IMR-90 (cell line): Measurements from ENCODE around the gene CACNA1G. TPM values are rescaled to one million over a fixed set of nuclear protein-coding genes. Genes with fewer than 3 reads are reported as not detected.

Source experiments
- ATAC-seq: fragments of 200-7000 bp; cut with Tn5 transposase; 2 replicates; pipeline ENCODE4 v1.9.1; 2020; ENCODE audit warnings: low read depth, mild to moderate bottlenecking, moderate library complexity
- BruUV-seq: library from RNA; stranded (reverse); fragments of 400-500 nt; replicated peaks from 2 replicates; lab custom pipeline; 2021; lab: Mats Ljungman, UMichigan
- CTCF ChIA-PET: fragments of 300-600 bp; formaldehyde crosslinking; extraction: SDS; loops from one replicate; lab custom pipeline; 2021; ENCODE audit warnings: antibody characterized with exemption; lab: Yijun Ruan, JAX
- POLR2A ChIA-PET: fragments of 300-600 bp; sonication (Branson Sonifier 250); formaldehyde crosslinking; loops from one replicate; lab custom pipeline; 2022; ENCODE audit warnings: antibody characterized with exemption; ENCODE audit not compliant: unreplicated experiment; lab: Charles Lee
- DNase-seq: peaks from one replicate; pipeline ENCODE4 v3.0.0; 2013
- H2AFZ ChIP-seq: replicated peaks from 2 replicates; pipeline ENCODE3; 2013; ENCODE audit warnings: low read length, mild to moderate bottlenecking; ENCODE audit not compliant: poor library complexity
- H2AK5ac ChIP-seq: 2 replicates; pipeline ENCODE4 v1.6.1; 2013; ENCODE audit warnings: low read depth, low read length, inconsistent platforms
- H2AK9ac ChIP-seq: replicated peaks from 2 replicates; pipeline ENCODE3; 2013; ENCODE audit warnings: mild to moderate bottlenecking, low read depth, low read length, moderate library complexity; ENCODE audit not compliant: poor library complexity
- H2BK120ac ChIP-seq: 2 replicates; pipeline ENCODE4 v1.6.1; 2013; ENCODE audit warnings: low read depth, low read length, inconsistent platforms
- H2BK15ac ChIP-seq: 3 replicates; pipeline ENCODE4 v1.6.1; 2013; ENCODE audit warnings: low read depth, low read length, inconsistent platforms
- H2BK20ac ChIP-seq: 2 replicates; pipeline ENCODE4 v1.6.1; 2013; ENCODE audit warnings: low read depth, mild to moderate bottlenecking, inconsistent platforms, low read length, moderate library complexity
- H2BK5ac ChIP-seq: 2 replicates; pipeline ENCODE4 v1.6.1; 2013; ENCODE audit warnings: mild to moderate bottlenecking, low read depth, low read length, inconsistent platforms; ENCODE audit not compliant: poor library complexity, severe bottlenecking
- H3K14ac ChIP-seq: replicated peaks from 2 replicates; pipeline ENCODE4 v1.6.1; 2013; ENCODE audit warnings: low read depth, low read length, inconsistent platforms
- H3K18ac ChIP-seq: 2 replicates; pipeline ENCODE4 v1.6.1; 2013; ENCODE audit warnings: low read depth, low read length, control low read depth
- H3K23ac ChIP-seq: 2 replicates; pipeline ENCODE4 v1.6.1; 2013; ENCODE audit warnings: low read depth, low read length, inconsistent platforms
- H3K27ac ChIP-seq: 2 replicates; pipeline ENCODE4 v1.5.1; 2013; ENCODE audit warnings: mild to moderate bottlenecking, control low read depth, low read length; ENCODE audit not compliant: insufficient read depth
- H3K27me3 ChIP-seq: 2 replicates; pipeline ENCODE4 v1.6.1; 2013; ENCODE audit warnings: low read length; ENCODE audit not compliant: control insufficient read depth, insufficient read depth
- H3K36me3 ChIP-seq: 2 replicates; pipeline ENCODE4 v1.6.1; 2013; ENCODE audit warnings: low read length, mixed read lengths; ENCODE audit not compliant: control insufficient read depth, insufficient read depth
- H3K4ac ChIP-seq: 2 replicates; pipeline ENCODE4 v1.6.1; 2013; ENCODE audit warnings: low read depth, low read length, inconsistent platforms
- H3K4me1 ChIP-seq: 2 replicates; pipeline ENCODE4 v1.6.1; 2013; ENCODE audit warnings: low read length, mixed read lengths; ENCODE audit not compliant: control insufficient read depth, insufficient read depth
- H3K4me2 ChIP-seq: 2 replicates; pipeline ENCODE4 v1.6.1; 2013; ENCODE audit warnings: low read depth, mild to moderate bottlenecking, control low read depth, low read length, moderate library complexity
- H3K4me3 ChIP-seq: 2 replicates; pipeline ENCODE4 v1.5.1; 2013; ENCODE audit warnings: low read depth, mild to moderate bottlenecking, control low read depth, low read length, moderate library complexity; ENCODE audit not compliant: insufficient read depth
- H3K56ac ChIP-seq: 2 replicates; pipeline ENCODE4 v1.6.1; 2013; ENCODE audit warnings: low read length, inconsistent platforms; ENCODE audit not compliant: insufficient read depth; ENCODE audit errors: extremely low read depth
- H3K79me1 ChIP-seq, 2 experiments: 2 replicates each; pipeline ENCODE4 v1.6.1; 2013; ENCODE audit warnings: low read length in 2 of 2, inconsistent platforms in 1 of 2, low read depth in 1 of 2
- H3K9ac ChIP-seq: 2 replicates; pipeline ENCODE4 v1.6.1; 2013; ENCODE audit warnings: low read depth, low read length, control low read depth
- H3K9me1 ChIP-seq: 2 replicates; pipeline ENCODE4 v1.6.1; 2013; ENCODE audit warnings: low read length, inconsistent platforms; ENCODE audit not compliant: insufficient read depth
- H3K9me3 ChIP-seq: 2 replicates; pipeline ENCODE4 v1.6.1; 2013; ENCODE audit warnings: low read length; ENCODE audit not compliant: control insufficient read depth, insufficient read depth
- H4K20me1 ChIP-seq: 2 replicates; pipeline ENCODE4 v1.6.1; 2013; ENCODE audit warnings: low read length, inconsistent platforms; ENCODE audit not compliant: insufficient read depth
- H4K5ac ChIP-seq: 2 replicates; pipeline ENCODE4 v1.6.1; 2013; ENCODE audit warnings: mild to moderate bottlenecking, low read depth, low read length, control low read depth
- H4K8ac ChIP-seq, 2 experiments: 2 replicates each; pipeline ENCODE4 v1.6.1; 2013; ENCODE audit warnings: low read depth in 2 of 2, low read length in 2 of 2, control low read depth in 1 of 2, inconsistent platforms in 1 of 2
- H4K91ac ChIP-seq: 2 replicates; pipeline ENCODE4 v1.6.1; 2013; ENCODE audit warnings: low read depth, low read length, inconsistent platforms; ENCODE audit not compliant: insufficient read depth
- CEBPB ChIP-seq: IDR thresholded peaks from 2 replicates; pipeline ENCODE4 v1.6.1; 2012; ENCODE audit warnings: low read depth, low read length, improper control_type of control experiment
- CHD1 ChIP-seq: IDR thresholded peaks from 2 replicates; pipeline ENCODE4 v1.6.1; 2012; ENCODE audit warnings: low read depth, low read length, improper control_type of control experiment
- FOS ChIP-seq: fragments of 150-350 bp; IDR thresholded peaks from 2 replicates; pipeline ENCODE4 v1.6.1; 2016; ENCODE audit warnings: low read depth, low read length
- MAFK ChIP-seq: IDR thresholded peaks from 2 replicates; pipeline ENCODE4 v1.6.1; 2012; ENCODE audit warnings: low read depth, low read length, improper control_type of control experiment
- MAZ ChIP-seq: IDR thresholded peaks from 2 replicates; pipeline ENCODE4 v1.6.1; 2012; ENCODE audit warnings: low read depth, mild to moderate bottlenecking, low read length, improper control_type of control experiment, moderate library complexity, borderline replicate concordance
- POLR2A ChIP-seq: IDR thresholded peaks from 2 replicates; pipeline ENCODE4 v1.6.1; 2012; ENCODE audit warnings: mild to moderate bottlenecking, low read depth, low read length
- RAD21 ChIP-seq: IDR thresholded peaks from 2 replicates; pipeline ENCODE4 v1.6.1; 2012; ENCODE audit warnings: low read length, improper control_type of control experiment
- RCOR1 ChIP-seq: IDR thresholded peaks from 2 replicates; pipeline ENCODE4 v1.6.1; 2012; ENCODE audit warnings: mild to moderate bottlenecking, low read length, improper control_type of control experiment; ENCODE audit not compliant: insufficient replicate concordance
- USF2 ChIP-seq: fragments of 150-350 bp; IDR thresholded peaks from 2 replicates; pipeline ENCODE4 v1.6.1; 2017; ENCODE audit warnings: mild to moderate bottlenecking, antibody characterized with exemption, low read length, low read depth
- whole genome bisulfite sequencing, 2 experiments: methylation state at CpG; one replicate each; pipeline versions ENCODE4 v1.1.5 to v1.1.7; 2013; ENCODE audit warnings: missing lambda C conversion rate in 2 of 2; ENCODE audit not compliant: insufficient read length in 1 of 2; ENCODE audit errors: extremely low coverage in 2 of 2; 5-methylcytosine and 5-hydroxymethylcytosine counted together
- dilution Hi-C: fragments of 300-500 bp; cut with HindIII; formaldehyde crosslinking; loops from one replicate; pipeline ENCODE4 v1.14.3; 2018; ENCODE audit warnings: low sequenced_read_pairs; ENCODE audit not compliant: unreplicated experiment
- in situ Hi-C: fragments of 300-500 bp; cut with MboI; formaldehyde crosslinking; loops from 3 replicates; pipeline ENCODE4 v1.14.3; 2019; ENCODE audit warnings: low sequenced_read_pairs, inconsistent platforms, mixed read lengths
- intact Hi-C: fragments of 100-400 bp; cut with micrococcal nuclease; formaldehyde crosslinking; loops from 2 replicates; pipeline ENCODE4 v1.10.0; 2022
- polyA plus RNA-seq, 3 experiments: library from polyadenylated mRNA; depleted of rRNA; stranded (reverse); fragments of >200 nt; gene quantifications; 2 replicates each; pipeline ENCODE4 v1.2.3, GENCODE V29; 2012; ENCODE audit warnings: low replicate concordance in 1 of 3
- total RNA-seq: library from RNA; depleted of rRNA; stranded (reverse); fragments of >200 nt; gene quantifications from 2 replicates; pipeline ENCODE4 v1.2.3, GENCODE V29; 2012

CACNA1G gene
- total and polyA plus RNA-seq, 2 of the 4 experiments (the other 2 are of a cell fraction), result under 0.01 to 0.03 TPM

DNA sequence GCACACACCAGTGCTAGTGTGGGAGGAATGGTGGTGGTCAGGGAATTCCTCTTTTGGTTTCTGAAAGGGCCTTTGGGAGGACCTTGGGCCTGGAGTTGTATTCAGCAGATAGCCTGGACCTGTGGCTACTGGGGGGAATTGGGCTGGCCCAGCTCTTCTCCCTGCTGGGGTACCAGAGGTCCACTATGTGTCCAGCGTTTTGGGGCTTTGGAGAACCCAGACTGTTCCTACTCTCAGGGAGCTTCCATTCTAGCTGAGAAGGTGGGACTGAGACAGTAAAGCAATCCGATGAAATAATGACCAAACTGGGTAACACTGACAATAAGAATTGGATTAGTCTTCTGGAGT, 25.6 kb upstream of the CACNA1G start:
- H2BK20ac ChIP-seq, result no peak overlapping the region
- H4K8ac ChIP-seq, result no peak overlapping the region
- no peak overlapping the region for H2AFZ ChIP-seq
- WGBS, 2 experiments, result no CpG with 5 or more reads among the region's 2 CpGs
- H3K36me3 ChIP-seq, result no peaks in the 10 kb centered on the region
- H4K20me1 ChIP-seq, result no peaks in the 10 kb centered on the region; the same call in 1 of the 2 replicates
- dilution Hi-C loops, result no loop called here
- no peak overlapping the region for H3K23ac ChIP-seq
- POLR2A ChIA-PET, result no interaction called here
- TF ChIP-seq RAD21 (no peak), USF2 (no peak), CHD1 (no peak), FOS (no peak), RCOR1 (no peak), CEBPB (no peak), POLR2A (no peak), MAFK (no peak), MAZ (no peak)
- H2AK5ac ChIP-seq, result no peak overlapping the region
- no peak overlapping the region for H3K9ac ChIP-seq
- no peaks in the 10 kb centered on the region for H3K79me1 ChIP-seq
- H3K9me3 ChIP-seq, result no peaks in the 10 kb centered on the region
- H3K4me2 ChIP-seq, result no peak overlapping the region
- H3K27ac ChIP-seq, result no peak overlapping the region
- H4K91ac ChIP-seq, result no peak overlapping the region
- CTCF ChIA-PET, result no interaction called here
- in situ Hi-C loops, result no loop called here
- ATAC-seq (no peak), DNase-seq (no peak)
- intact Hi-C loops, result no loop called here
- peaks cover 11% of the 10 kb centered on the region; the same call in 1 of the 2 replicates for H3K4me1 ChIP-seq
- H3K27me3 ChIP-seq, result peaks cover 37% of the 10 kb centered on the region
- no peaks in the 10 kb centered on the region for H3K9me1 ChIP-seq
- no peak overlapping the region for H3K56ac ChIP-seq
- H2BK120ac ChIP-seq, result no peak overlapping the region
- H3K4ac ChIP-seq, result no peak overlapping the region
- BruUV-seq, result no TSS peak
- H3K4me3 ChIP-seq, result no peak overlapping the region
- no peak overlapping the region for H2BK5ac ChIP-seq
- H2AK9ac ChIP-seq, result peak overlapping the region; percentile 55
- no peak overlapping the region for H3K18ac ChIP-seq
- no peak overlapping the region for H4K5ac ChIP-seq
- H2BK15ac ChIP-seq, result no peak overlapping the region
- H3K14ac ChIP-seq, result no peak overlapping the region
